ENCODE measurements around the gene FOXP3.

FOXP3 gene

DNA sequence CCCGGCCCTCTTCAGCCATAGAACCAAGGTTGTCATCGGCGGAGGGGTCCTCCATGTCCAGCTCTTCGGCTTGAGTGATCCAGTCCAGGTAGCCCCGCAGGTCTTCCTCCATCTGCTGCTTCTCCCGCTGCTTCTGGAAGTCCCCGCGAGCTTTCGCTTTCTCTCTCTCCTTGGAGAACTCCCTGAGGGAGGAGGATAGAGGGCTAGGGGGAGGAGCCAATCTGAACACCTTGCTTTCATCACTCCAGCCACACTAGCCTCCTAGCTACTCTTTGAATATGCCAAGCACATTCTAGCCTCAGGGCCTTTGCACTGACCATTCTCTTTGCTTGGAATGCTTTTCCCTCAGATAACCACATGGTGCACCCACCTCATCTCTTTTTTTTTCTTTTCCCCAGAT, 37.6 kb downstream of the FOXP3 start:
- H3K4me1 ChIP-seq (ENCODE audit: control insufficient read depth in 2 of 2, insufficient read depth in 2 of 2, low read length in 2 of 2): no peaks in the 10 kb centered on the region
- H3K9me3 ChIP-seq (ENCODE audit: control insufficient read depth in 2 of 2, low read length in 2 of 2): no peaks in the 10 kb centered on the region
- H3K4me3 ChIP-seq (ENCODE audit: low read length in 2 of 2): no peak overlapping the region
- no peaks in the 10 kb centered on the region for H3K27me3 ChIP-seq (ENCODE audit: control insufficient read depth in 2 of 2, insufficient read depth in 2 of 2, low read length in 2 of 2)
- no peak overlapping the region for H3K9ac ChIP-seq (ENCODE audit: low read depth in 1 of 2, low read length in 2 of 2)
- H3K36me3 ChIP-seq (ENCODE audit: control insufficient read depth in 2 of 2, insufficient read depth in 2 of 2, low read length in 2 of 2): no peaks in the 10 kb centered on the region
- no peak overlapping the region for H3K27ac ChIP-seq (ENCODE audit: low read depth in 2 of 2, low read length in 2 of 2)

DNA sequence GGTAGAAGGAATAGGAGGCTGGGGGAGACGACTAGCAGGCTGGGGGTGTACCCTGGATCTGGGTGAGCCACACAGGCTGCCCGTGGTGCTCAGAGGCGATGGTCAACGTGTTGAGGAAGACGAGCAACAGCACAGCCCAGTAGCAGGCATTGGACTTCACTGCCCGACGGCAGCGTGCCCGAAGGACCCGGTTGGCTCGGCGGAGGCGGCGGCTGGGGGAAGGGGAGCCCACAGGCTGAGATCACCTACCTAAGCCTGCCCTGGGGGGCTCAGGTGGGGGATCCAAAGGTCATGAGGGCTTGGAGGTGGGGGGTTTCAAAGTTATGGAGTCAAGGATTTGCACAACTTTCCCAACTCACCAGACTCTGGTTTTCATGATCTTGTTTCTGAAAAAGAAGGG, 38.7 kb downstream of the FOXP3 start:
- Histone ChIP-seq H3K4me3 (ENCODE audit: low read length in 2 of 2) (no peak overlapping the region), H3K9me3 (ENCODE audit: control insufficient read depth in 2 of 2, low read length in 2 of 2) (no peaks in the 10 kb centered on the region), H3K9ac (ENCODE audit: low read depth in 1 of 2, low read length in 2 of 2) (no peak overlapping the region), H3K27me3 (ENCODE audit: control insufficient read depth in 2 of 2, insufficient read depth in 2 of 2, low read length in 2 of 2) (no peaks in the 10 kb centered on the region), H3K4me1 (ENCODE audit: control insufficient read depth in 2 of 2, insufficient read depth in 2 of 2, low read length in 2 of 2) (no peaks in the 10 kb centered on the region), H3K27ac (ENCODE audit: low read depth in 2 of 2, low read length in 2 of 2) (no peak overlapping the region), H3K36me3 (ENCODE audit: control insufficient read depth in 2 of 2, insufficient read depth in 2 of 2, low read length in 2 of 2) (no peaks in the 10 kb centered on the region)

DNA sequence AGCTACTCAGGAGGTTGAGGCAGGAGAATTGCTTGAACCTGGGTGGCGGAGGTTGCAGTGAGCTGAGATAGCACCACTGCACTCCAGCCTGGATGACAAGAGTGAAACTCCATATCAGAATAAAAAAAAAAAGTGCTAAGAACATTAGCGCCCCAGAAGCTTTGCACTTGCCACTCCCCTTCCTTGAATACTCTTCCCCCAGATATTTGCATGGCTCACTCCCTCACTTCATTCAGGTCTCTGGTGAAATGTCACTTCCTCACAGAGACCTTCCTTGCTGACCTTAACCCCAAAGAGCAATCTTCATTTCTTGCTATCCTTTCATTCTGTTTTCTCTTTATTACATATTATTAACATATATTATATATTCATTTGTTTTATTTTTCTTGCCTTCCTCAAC, 42.6 kb downstream of the FOXP3 start:
- Histone ChIP-seq H3K36me3 (ENCODE audit: control insufficient read depth in 2 of 2, insufficient read depth in 2 of 2, low read length in 2 of 2) (no peaks in the 10 kb centered on the region), H3K9me3 (ENCODE audit: control insufficient read depth in 2 of 2, low read length in 2 of 2) (no peaks in the 10 kb centered on the region), H3K27ac (ENCODE audit: low read depth in 2 of 2, low read length in 2 of 2) (no peak overlapping the region), H3K9ac (ENCODE audit: low read depth in 1 of 2, low read length in 2 of 2) (no peak overlapping the region), H3K4me1 (ENCODE audit: control insufficient read depth in 2 of 2, insufficient read depth in 2 of 2, low read length in 2 of 2) (no peaks in the 10 kb centered on the region), H3K27me3 (ENCODE audit: control insufficient read depth in 2 of 2, insufficient read depth in 2 of 2, low read length in 2 of 2) (no peaks in the 10 kb centered on the region), H3K4me3 (ENCODE audit: low read length in 2 of 2) (no peak overlapping the region)

DNA sequence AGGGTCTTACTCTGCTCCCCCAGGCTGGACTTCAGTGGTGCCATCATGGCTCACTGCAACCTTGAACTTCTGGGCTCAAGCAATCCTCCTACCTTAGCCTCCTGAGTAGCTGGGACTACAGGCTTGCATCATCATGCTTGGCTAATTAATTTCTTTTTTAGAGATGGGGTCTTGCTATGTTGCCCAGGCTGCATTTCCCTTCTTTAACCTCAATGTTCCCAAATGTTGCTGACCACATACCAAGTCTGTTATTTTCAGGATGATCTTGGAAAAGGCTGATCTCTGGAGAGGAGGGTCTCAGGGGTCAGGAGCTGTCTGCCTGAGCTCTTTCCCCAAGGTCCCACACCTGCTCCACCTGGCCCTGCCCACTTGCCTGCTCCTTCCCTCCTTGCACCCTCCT, 44.4 kb downstream of the FOXP3 start:
- Histone ChIP-seq H3K4me3 (ENCODE audit: low read length in 2 of 2) (no peak overlapping the region), H3K27me3 (ENCODE audit: control insufficient read depth in 2 of 2, insufficient read depth in 2 of 2, low read length in 2 of 2) (no peaks in the 10 kb centered on the region), H3K9ac (ENCODE audit: low read depth in 1 of 2, low read length in 2 of 2) (no peak overlapping the region), H3K36me3 (ENCODE audit: control insufficient read depth in 2 of 2, insufficient read depth in 2 of 2, low read length in 2 of 2) (no peaks in the 10 kb centered on the region), H3K27ac (ENCODE audit: low read depth in 2 of 2, low read length in 2 of 2) (no peak overlapping the region), H3K4me1 (ENCODE audit: control insufficient read depth in 2 of 2, insufficient read depth in 2 of 2, low read length in 2 of 2) (no peaks in the 10 kb centered on the region), H3K9me3 (ENCODE audit: control insufficient read depth in 2 of 2, low read length in 2 of 2) (no peaks in the 10 kb centered on the region)

DNA sequence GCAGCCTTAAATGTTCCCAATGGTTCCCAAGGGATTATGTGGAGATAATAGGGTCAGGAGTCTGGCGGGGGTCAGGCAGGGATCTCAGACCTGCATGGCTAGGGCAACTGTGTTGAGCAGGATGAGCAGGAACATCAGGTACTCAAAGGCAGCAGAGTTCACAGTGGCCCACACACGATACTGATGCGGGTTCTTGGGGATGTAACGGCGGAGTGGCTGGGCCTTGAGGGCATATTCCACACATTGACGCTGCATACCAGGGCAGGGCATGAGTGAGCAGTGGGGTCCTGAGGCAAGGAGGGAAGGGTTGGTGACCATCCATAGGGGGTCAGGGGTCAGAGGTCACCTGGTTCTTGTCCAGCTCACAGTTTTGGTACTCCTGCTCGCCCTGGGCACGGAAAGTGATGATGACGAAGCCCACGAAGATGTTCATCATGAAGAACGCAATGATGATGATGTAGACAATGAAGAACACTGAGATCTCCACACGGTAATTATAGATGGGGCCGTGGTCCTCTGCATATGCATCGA, 49.4 kb downstream of the FOXP3 start:
- no peaks in the 10 kb centered on the region for H3K36me3 ChIP-seq (ENCODE audit: control insufficient read depth in 2 of 2, insufficient read depth in 2 of 2, low read length in 2 of 2)
- peaks cover 0 to 3% of the 10 kb centered on the region in 2 donors for H3K27me3 ChIP-seq (ENCODE audit: control insufficient read depth in 2 of 2, insufficient read depth in 2 of 2, low read length in 2 of 2)
- no peaks in the 10 kb centered on the region for H3K4me1 ChIP-seq (ENCODE audit: control insufficient read depth in 2 of 2, insufficient read depth in 2 of 2, low read length in 2 of 2)
- no peak overlapping the region for H3K27ac ChIP-seq (ENCODE audit: low read depth in 2 of 2, low read length in 2 of 2)
- H3K4me3 ChIP-seq (ENCODE audit: low read length in 2 of 2): no peak overlapping the region
- no peak overlapping the region for H3K9ac ChIP-seq (ENCODE audit: low read depth in 1 of 2, low read length in 2 of 2)
- no peaks in the 10 kb centered on the region for H3K9me3 ChIP-seq (ENCODE audit: control insufficient read depth in 2 of 2, low read length in 2 of 2)

DNA sequence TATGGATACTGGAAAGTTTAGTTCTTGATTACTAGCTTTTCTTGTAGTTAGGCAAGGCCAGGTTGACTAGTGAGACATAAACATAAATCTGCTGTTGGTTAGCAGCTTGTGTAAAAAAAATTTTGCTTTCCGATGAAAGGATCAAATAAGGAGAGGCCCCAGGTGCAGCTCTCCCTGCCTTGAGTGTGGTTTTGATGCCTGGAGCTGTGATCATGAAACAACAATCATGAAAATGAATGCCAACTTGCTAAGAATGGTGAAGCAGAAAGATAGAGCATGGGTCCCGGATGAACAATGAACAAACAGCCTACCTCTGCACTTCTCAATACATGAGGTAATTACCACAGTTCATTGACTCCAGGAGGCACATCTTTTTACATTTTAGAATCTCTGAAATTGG, 50.1 kb downstream of the FOXP3 start:
- Histone ChIP-seq H3K27ac (ENCODE audit: low read depth in 2 of 2, low read length in 2 of 2) (no peak overlapping the region), H3K9ac (ENCODE audit: low read depth in 1 of 2, low read length in 2 of 2) (no peak overlapping the region), H3K27me3 (ENCODE audit: control insufficient read depth in 2 of 2, insufficient read depth in 2 of 2, low read length in 2 of 2) (peaks cover 0 to 3% of the 10 kb centered on the region in 2 donors), H3K4me3 (ENCODE audit: low read length in 2 of 2) (no peak overlapping the region), H3K4me1 (ENCODE audit: control insufficient read depth in 2 of 2, insufficient read depth in 2 of 2, low read length in 2 of 2) (no peaks in the 10 kb centered on the region), H3K9me3 (ENCODE audit: control insufficient read depth in 2 of 2, low read length in 2 of 2) (no peaks in the 10 kb centered on the region), H3K36me3 (ENCODE audit: control insufficient read depth in 2 of 2, insufficient read depth in 2 of 2, low read length in 2 of 2) (no peaks in the 10 kb centered on the region)

DNA sequence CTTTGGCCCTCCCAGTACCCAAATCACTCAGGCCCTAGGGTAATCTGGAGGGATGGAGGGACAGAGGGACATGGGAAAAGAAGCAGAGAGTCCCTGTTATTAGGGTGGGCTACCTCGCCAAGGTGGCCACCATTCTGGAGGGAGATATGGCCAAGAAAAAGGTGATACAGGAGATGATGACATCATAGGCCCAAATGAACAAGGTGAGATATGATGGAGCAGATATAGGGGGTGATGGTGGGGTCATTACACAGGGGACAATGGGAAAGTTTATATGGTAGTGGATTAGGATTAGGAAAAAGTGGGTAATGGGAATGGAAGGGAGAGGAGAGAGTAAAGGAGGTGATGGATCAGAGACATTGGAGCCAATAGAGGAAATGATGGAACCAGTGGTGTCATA, 51.6 kb downstream of the FOXP3 start:
- Histone ChIP-seq H3K27me3 (ENCODE audit: control insufficient read depth in 2 of 2, insufficient read depth in 2 of 2, low read length in 2 of 2) (peaks cover 0 to 3% of the 10 kb centered on the region in 2 donors), H3K4me1 (ENCODE audit: control insufficient read depth in 2 of 2, insufficient read depth in 2 of 2, low read length in 2 of 2) (no peaks in the 10 kb centered on the region), H3K27ac (ENCODE audit: low read depth in 2 of 2, low read length in 2 of 2) (no peak overlapping the region), H3K9me3 (ENCODE audit: control insufficient read depth in 2 of 2, low read length in 2 of 2) (no peaks in the 10 kb centered on the region), H3K4me3 (ENCODE audit: low read length in 2 of 2) (no peak overlapping the region), H3K36me3 (ENCODE audit: control insufficient read depth in 2 of 2, insufficient read depth in 2 of 2, low read length in 2 of 2) (no peaks in the 10 kb centered on the region), H3K9ac (ENCODE audit: low read depth in 1 of 2, low read length in 2 of 2) (no peak overlapping the region)

DNA sequence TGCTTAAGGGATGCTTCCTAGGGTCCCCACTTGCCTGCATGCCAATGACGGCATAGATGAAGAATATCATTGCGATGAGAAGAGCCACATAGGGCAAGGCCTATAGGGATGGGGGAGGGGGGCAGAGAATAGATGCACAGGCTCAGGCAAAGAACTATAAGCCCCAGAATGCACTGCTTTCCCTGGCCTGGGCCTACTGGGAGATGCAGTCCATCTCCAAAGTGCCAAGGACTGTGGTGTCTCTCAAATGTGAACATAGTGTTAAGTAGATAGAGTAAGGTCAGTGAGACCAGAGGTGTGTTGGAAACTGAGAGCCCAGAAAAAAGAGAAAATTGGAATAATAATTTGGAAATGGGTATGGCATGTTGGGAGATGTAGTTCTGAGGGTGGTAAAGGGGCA, 52.3 kb downstream of the FOXP3 start:
- no peak overlapping the region for H3K27ac ChIP-seq (ENCODE audit: low read depth in 2 of 2, low read length in 2 of 2)
- H3K27me3 ChIP-seq (ENCODE audit: control insufficient read depth in 2 of 2, insufficient read depth in 2 of 2, low read length in 2 of 2): peaks cover 0 to 3% of the 10 kb centered on the region in 2 donors
- no peaks in the 10 kb centered on the region for H3K9me3 ChIP-seq (ENCODE audit: control insufficient read depth in 2 of 2, low read length in 2 of 2)
- no peak overlapping the region for H3K9ac ChIP-seq (ENCODE audit: low read depth in 1 of 2, low read length in 2 of 2)
- no peaks in the 10 kb centered on the region for H3K36me3 ChIP-seq (ENCODE audit: control insufficient read depth in 2 of 2, insufficient read depth in 2 of 2, low read length in 2 of 2)
- H3K4me1 ChIP-seq (ENCODE audit: control insufficient read depth in 2 of 2, insufficient read depth in 2 of 2, low read length in 2 of 2): no peaks in the 10 kb centered on the region
- no peak overlapping the region for H3K4me3 ChIP-seq (ENCODE audit: low read length in 2 of 2)

DNA sequence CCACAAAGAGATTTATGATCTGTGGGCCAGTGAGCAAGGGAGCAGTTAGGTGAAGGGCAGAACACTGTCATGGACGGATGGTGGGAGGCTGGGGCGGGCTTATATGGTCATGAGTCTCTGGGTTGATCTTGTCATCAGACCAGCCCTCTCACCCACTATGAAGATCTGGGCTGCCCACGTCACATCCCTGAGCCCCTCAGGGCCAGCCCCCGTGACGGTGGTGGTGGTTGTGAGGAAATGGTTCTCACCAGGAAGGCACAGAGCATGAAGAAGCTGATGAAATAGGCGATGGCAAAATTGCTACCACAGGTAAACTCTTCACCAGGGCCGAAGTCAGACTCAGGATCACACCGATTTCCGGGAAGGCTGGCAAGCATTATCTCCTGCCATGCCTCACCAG, 53.4 kb downstream of the FOXP3 start:
- H3K9ac ChIP-seq (ENCODE audit: low read depth in 1 of 2, low read length in 2 of 2): no peak overlapping the region
- no peak overlapping the region for H3K27ac ChIP-seq (ENCODE audit: low read depth in 2 of 2, low read length in 2 of 2)
- no peak overlapping the region for H3K4me3 ChIP-seq (ENCODE audit: low read length in 2 of 2)
- no peaks in the 10 kb centered on the region for H3K4me1 ChIP-seq (ENCODE audit: control insufficient read depth in 2 of 2, insufficient read depth in 2 of 2, low read length in 2 of 2)
- H3K27me3 ChIP-seq (ENCODE audit: control insufficient read depth in 2 of 2, insufficient read depth in 2 of 2, low read length in 2 of 2): peaks cover 1 to 3% of the 10 kb centered on the region in 2 donors
- H3K9me3 ChIP-seq (ENCODE audit: control insufficient read depth in 2 of 2, low read length in 2 of 2): no peaks in the 10 kb centered on the region
- H3K36me3 ChIP-seq (ENCODE audit: control insufficient read depth in 2 of 2, insufficient read depth in 2 of 2, low read length in 2 of 2): no peaks in the 10 kb centered on the region

DNA sequence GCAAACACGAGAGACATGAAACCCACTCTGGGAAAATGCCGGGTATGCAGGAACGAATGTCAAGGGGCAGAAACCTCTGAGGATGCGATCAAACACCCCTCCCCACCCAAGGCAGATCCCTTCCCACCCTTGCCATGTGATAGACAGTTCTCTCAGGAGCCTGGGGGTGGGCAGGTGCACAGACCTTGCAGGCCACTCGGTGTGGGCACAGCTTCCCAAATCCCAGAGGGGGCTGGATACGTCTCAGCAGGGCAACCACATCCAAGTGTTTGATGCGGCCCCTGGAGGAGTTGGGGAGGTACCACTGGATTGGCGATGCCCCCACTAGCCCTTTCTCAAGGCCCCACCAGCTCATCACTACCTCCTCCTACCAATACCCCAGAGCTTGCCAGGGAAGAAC, 54.1 kb downstream of the FOXP3 start:
- Histone ChIP-seq H3K9ac (ENCODE audit: low read depth in 1 of 2, low read length in 2 of 2) (no peak overlapping the region), H3K27me3 (ENCODE audit: control insufficient read depth in 2 of 2, insufficient read depth in 2 of 2, low read length in 2 of 2) (peaks cover 1 to 3% of the 10 kb centered on the region in 2 donors), H3K4me3 (ENCODE audit: low read length in 2 of 2) (no peak overlapping the region), H3K36me3 (ENCODE audit: control insufficient read depth in 2 of 2, insufficient read depth in 2 of 2, low read length in 2 of 2) (no peaks in the 10 kb centered on the region), H3K4me1 (ENCODE audit: control insufficient read depth in 2 of 2, insufficient read depth in 2 of 2, low read length in 2 of 2) (no peaks in the 10 kb centered on the region), H3K27ac (ENCODE audit: low read depth in 2 of 2, low read length in 2 of 2) (no peak overlapping the region), H3K9me3 (ENCODE audit: control insufficient read depth in 2 of 2, low read length in 2 of 2) (no peaks in the 10 kb centered on the region)
